Lower leg skin (tissue), 4 donors: ENCODE measurements around the gene SLC6A2. TPM values are rescaled to one million over a fixed set of nuclear protein-coding genes. Genes with fewer than 3 reads are reported as not detected.
"Not testable (repeated sequence)": the region's sequence is repeated elsewhere in the genome, so short reads cannot be mapped to it uniquely, and the experiment has no call there.

ENCODE experiments used
- DNase-seq, 2 donors: peaks; one replicate each; pipeline ENCODE4 v3.0.0-alpha.2; 2019; ENCODE audit warnings: low spot score in 2 of 2
- H3K4me3 ChIP-seq: fragments of 200-600 bp; sonication (generic); 2 replicates; pipeline ENCODE4 v1.5.1; 2017; ENCODE audit warnings: mild to moderate bottlenecking, low read depth; ENCODE audit not compliant: poor library complexity, severe bottlenecking
- CTCF ChIP-seq, 3 donors: fragments of 450-650 bp; IDR thresholded peaks; one replicate each; pipeline ENCODE4 v1.5.1; 2016; ENCODE audit warnings: antibody characterized with exemption in 3 of 3, mild to moderate bottlenecking in 3 of 3, moderate library complexity in 2 of 3
- POLR2A ChIP-seq, 2 donors: fragments of 450-650 bp; IDR thresholded peaks; one replicate each; pipeline ENCODE4 v1.6.1; 2016 to 2017; ENCODE audit warnings: antibody characterized with exemption in 2 of 2, mild to moderate bottlenecking in 1 of 2, moderate library complexity in 1 of 2
- WGBS, 2 donors: methylation state at CpG; one replicate each; pipeline ENCODE4 v1.1.5; 2018; 5-methylcytosine and 5-hydroxymethylcytosine counted together
- intact Hi-C: fragments of 100-400 bp; cut with DNase I; formaldehyde crosslinking; loops from one replicate; pipeline ENCODE4 v1.15.0; 2023; ENCODE audit warnings: low total_unique reads
- total RNA-seq, 4 donors: library from RNA; depleted of rRNA; stranded (reverse); fragments of >200 nt; gene quantifications; one replicate each; pipeline ENCODE4 v1.1.0, GENCODE V29; 2016

SLC6A2 gene
- 10 to 100 TPM in 2 of 4 donors, 1 to 10 TPM in 2; 2.3 to 26.1 (median 8.7) TPM for total RNA-seq

GRCh38 chr16:55655897-55656681 is at the start of gene SLC6A2:
Gene SLC6A2 (plus strand): TSS chr16:55655988. CDS start chr16:55656695, 707 bp downstream.
- DNase-seq = peak in 1 of 2 donors; percentile 86
- TF ChIP-seq CTCF (IDR thresholded peaks at IDR 0.05) = no peak
- TF ChIP-seq POLR2A (IDR thresholded peaks at IDR 0.05) = no peak
- WGBS, 2 donors = 1% methylated on average over 39 to 48 of the region's 71 CpGs
- peak within 1 kb of the TSS; percentile 8 for H3K4me3 ChIP-seq
- intact Hi-C loops = no loop called here

- no peak for DNase-seq
- WGBS, 2 donors = 62 to 64% methylated on average over 6 of the region's 6 CpGs
- TF ChIP-seq CTCF (IDR thresholded peaks at IDR 0.05) (no peak), POLR2A (IDR thresholded peaks at IDR 0.05) (no peak)
- no peak overlapping the region for H3K4me3 ChIP-seq
- intact Hi-C loops = no loop called here
Observed at GRCh38 chr16:55613613-55614335, 42.0 kb upstream of the SLC6A2 start.

GRCh38 chr16:55615071-55615470 is 40.7 kb upstream of the SLC6A2 start:
- WGBS, 2 donors = 80 to 85% methylated on average over 3 of the region's 3 CpGs
- no peak for TF ChIP-seq CTCF (IDR thresholded peaks at IDR 0.05)
- no peak for TF ChIP-seq POLR2A (IDR thresholded peaks at IDR 0.05)
- intact Hi-C loops = no loop called here

GRCh38 chr16:55615670-55616069 is 40.1 kb upstream of the SLC6A2 start:
- H3K4me3 ChIP-seq, intact Hi-C loops, DNase-seq: not testable (repeated sequence)
- 90 to 95% methylated on average over 11 of the region's 11 CpGs for WGBS, 2 donors

More at GRCh38 chr16:55615071-55615470, 40.7 kb upstream of the SLC6A2 start:
- H3K4me3 ChIP-seq = no peak overlapping the region
- no peak for DNase-seq

- intact Hi-C loops = no loop called here
Observed at GRCh38 chr16:55621771-55622170, 34.0 kb upstream of the SLC6A2 start.

More at GRCh38 chr16:55621771-55622170, 34.0 kb upstream of the SLC6A2 start:
- no peak for DNase-seq
- H3K4me3 ChIP-seq = no peak overlapping the region
- TF ChIP-seq POLR2A (IDR thresholded peaks at IDR 0.05) (no peak), CTCF (IDR thresholded peaks at IDR 0.05) (no peak)
